GM19099 (cell line): ENCODE measurements around the gene ZCCHC14.

ENCODE experiments used
- POLR2A ChIP-seq: IDR thresholded peaks from 3 replicates; pipeline ENCODE4 v1.6.1; 2011; ENCODE audit warnings: low read depth; ENCODE audit not compliant: insufficient read length; ENCODE audit errors: extremely low read depth

Gene ZCCHC14

DNA sequence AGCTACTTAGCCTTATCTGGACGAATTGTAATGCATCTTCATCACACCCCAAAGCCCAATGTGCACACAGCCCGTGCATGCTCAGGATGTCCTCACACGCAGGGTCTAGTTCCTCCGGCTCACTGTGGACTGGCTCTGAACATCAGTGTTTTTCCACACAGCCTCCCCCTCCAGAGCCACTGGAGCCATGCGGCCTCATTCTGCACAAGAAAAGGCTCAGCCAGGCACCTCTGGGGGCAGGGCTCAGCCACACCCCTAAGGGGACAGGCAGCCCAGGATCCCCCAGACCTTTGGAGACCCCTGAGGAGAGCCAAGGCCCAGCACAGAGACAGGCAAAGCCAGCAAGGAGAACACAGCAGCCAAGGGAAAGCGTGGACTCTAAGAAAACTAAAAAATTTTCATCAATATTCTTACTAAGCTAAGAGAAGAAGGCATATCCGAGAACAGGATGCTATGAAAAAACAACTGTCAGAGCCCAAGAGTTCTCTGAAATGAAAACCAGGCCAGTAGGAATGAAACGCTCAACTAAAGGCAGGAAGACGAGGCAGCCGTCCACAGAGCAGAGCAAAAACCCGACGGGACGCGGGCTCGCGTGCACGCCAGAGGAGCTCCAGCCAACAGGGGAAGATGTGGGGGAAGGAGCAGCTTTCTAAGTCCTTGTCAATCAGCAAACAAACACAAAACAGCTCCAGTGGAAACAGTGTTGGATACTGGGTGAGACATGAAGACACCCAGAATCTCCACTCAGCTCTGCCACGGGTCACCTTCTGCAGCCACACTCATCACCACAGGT is 66.2 kb downstream of the ZCCHC14 start:
- no peak for TF ChIP-seq POLR2A

DNA sequence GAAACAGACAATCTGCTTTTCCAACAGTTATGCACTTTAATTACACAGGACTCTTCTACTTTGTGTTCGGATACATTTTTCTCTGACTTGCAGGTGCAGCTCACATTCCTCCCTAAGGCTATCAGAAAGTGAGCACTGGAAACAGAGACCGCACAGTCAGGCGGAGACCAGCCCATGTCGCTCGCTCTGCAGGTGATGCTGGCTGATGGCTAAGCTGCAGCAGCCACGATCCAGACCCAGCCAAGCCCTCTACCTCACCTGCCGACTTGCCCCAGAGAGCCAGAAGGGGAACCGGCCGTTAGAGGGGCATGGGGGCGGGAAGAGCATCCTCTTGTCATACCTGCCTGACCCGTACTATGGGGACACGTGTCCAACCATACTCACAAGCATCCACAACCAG is 66.9 kb downstream of the ZCCHC14 start:
- TF ChIP-seq POLR2A = no peak

DNA sequence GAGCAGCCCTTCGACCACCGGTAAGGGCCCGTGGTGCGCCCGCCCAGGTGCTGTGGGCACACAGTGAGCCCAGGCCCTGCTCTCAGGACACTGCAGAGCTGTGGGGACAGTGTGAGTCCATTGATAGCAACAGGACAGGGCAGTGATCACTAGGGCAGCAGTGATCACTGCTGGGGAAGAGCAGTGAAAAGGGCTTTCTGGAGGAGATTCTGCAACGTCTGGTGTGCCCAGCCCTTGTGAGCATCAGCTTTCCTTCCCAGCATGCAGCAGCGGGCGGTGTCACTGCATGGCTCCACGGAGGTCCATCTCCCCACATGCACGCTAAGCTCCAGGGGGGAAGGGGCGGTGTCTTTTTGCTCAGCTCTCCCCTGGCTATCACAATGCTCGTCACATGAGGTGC is 68.6 kb downstream of the ZCCHC14 start:
- TF ChIP-seq POLR2A = no peak

DNA sequence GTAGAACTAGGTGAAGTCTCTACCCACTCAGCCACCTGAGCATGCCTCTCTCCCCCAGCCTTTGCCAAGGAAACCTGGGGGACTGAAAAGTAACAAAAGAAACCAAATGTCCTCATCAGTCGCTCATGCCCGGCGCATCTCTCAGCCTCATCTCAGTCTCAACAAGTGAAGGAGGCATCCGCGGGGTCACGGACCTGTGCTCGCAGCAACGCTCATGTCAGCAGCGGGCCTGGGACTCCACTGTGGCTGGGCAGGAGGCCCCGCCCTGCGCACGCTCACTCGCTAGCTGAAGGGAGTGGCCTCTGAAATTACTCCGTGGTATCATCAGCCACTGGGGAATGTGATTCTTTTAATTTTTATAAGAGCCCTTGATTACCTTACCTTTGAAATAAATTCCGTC is 69.4 kb downstream of the ZCCHC14 start:
- TF ChIP-seq POLR2A = no peak

DNA sequence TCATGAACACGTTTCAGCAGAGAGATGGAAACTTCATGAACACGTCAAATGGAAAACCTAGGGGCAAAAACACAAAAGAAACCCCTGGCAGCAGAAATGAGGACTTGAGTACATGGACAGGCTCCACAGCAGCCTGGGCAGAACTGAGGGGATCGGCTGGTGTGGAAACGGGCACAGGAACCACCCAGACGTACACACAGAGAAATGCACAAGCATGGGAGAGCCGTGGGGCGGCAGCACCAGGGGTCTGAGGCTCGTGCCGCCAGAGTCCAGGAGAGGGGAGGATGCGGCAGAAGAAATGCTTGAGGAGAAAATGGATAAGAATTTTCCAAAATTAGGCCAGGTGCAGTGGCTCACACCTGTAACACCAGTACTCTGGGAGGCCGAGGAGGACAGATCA is 70.7 kb downstream of the ZCCHC14 start:
- no peak for TF ChIP-seq POLR2A

DNA sequence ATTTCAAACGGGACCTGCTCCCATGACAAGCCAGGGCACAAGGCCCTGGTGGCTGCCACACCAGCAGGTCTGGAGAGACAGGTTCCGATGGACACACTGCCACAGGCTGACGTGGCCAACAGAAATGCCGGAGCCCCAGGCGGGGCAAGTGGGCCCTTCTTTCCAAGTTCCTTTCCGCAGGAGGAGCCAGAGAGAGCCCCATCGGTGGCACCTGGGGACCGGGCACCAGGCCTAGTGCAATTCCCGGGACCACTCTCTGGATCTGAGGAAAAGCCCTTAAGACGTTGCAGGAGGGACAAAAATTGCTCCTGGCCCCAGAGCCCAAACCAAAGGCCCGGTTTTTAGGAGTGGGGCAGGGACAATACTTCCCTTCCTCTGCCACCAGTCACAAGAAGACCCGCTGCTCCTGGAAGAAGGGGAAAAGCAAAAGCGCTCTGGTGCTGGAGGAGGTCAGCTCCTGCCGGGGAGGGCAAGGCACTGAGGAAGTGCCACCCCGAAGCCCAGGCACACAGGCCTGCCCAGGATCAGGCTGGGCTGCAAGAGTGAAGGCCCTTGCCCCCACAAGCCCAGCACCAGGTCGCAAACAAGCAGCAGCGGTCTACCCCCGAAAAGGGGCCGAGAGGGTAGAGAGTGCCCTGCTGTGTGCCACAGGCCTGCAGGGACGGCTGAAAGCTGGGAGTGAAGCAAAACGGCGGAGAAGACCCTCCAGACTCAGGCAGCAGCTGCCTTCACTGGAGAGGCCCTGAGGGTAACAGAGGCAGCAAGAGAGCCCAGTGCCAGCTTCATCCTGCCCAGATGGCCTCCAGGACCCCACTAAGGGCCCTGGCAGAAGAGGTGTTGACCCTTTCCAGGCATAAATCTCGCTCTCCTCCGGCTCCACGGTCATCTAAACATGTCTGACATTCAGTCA is 71.6 kb downstream of the ZCCHC14 start:
- TF ChIP-seq POLR2A = no peak

DNA sequence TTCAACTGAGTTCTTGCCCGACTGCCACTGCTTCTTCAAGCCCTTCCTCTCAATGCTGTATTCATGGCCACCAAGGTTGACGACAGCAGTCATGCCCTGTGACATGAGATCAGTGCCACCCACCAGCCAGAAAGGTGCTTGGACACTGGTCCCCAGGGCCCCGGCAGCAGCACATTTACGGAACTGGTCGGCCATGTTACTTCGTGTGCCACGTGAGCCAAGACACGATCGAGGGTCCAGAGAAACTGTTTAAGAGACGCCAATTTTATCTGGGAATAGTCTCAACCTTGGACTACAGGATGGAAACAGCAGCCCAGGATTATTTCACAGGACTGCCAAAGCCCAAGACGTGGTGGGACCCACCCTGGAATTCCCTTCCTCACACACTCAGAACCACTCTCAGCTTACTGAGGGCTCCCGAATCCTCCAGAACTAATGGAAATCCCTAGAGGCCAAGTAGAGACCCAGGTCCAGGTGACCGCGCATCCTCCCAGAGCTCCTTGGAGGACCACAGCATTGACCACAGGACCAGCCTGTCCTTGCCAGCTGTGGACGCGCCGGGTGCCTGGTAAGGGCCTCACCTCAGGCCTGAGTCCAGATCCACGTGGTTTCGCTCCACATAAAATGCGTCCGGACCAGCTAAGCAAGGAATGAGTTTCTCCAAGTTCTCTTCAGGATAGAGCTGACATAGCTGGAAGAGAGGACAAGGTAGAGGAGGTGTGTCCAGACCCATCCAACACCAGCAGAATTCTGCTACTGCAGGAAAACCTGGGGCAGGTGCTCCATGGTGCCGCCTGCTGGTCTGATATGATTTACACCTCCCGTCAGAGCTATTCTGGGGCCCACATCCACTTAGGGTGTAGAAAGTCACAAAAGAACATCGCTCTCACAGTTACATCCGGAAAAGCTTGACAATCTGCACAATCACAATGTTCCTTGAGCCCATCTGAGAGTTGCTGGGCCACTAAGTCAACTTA is 72.5 kb downstream of the ZCCHC14 start:
- TF ChIP-seq POLR2A = no peak

DNA sequence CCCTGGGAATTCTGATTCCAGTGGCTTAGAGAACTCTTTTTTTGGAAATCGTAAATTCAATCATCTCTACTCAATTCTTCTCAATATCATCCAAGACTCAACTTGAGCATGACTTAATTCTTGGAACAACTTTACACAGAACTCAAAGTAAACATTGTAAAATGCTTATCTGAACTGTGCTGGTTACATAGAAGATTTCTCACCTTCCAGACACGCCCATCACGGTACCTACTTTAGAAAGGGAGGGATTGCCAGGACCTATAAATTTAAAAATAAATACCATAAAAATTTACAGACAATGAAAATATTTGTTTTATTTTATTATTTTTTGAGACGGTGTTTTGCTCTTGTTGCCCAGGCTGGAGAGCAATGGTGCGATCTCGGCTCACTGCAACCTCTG is 74.2 kb downstream of the ZCCHC14 start:
- TF ChIP-seq POLR2A = no peak

DNA sequence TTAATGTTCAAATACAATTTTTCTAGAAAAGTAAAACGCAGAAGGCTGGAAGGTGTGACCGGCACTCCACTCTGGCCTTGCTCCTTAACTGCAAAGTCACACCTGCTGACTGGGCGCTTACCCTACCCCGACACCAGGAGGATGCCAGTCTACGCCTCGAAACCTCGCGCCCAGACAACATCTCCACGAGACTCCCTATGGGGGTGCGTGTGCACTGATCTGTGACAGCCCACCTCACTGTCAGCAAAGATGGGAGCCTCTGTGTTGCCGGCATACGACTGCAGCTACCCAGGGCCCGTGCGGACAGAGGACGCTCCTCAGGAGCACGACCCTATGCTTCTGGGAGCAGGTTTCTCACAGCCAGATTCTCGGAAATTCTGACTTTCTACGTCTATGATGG is 74.6 kb downstream of the ZCCHC14 start:
- no peak for TF ChIP-seq POLR2A

DNA sequence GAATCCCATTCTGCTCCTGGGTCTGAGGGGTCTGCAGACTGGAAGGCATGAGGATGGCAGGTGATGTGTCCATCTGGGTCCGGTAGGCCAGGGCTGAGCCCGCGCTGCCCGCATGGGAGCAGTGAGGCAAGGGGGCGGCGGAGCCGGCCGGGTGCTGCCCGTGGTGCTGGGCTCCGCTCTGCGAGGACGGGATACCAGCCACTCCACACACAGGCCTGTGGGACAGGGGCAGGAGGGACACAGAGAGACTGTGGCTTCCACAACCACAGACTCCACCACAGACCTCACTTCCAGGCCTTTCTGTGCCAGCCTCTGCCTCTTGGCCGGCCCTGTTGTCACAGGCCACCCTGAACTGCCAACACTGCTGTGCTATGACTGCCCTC is 75.3 kb downstream of the ZCCHC14 start:
- no peak for TF ChIP-seq POLR2A

DNA sequence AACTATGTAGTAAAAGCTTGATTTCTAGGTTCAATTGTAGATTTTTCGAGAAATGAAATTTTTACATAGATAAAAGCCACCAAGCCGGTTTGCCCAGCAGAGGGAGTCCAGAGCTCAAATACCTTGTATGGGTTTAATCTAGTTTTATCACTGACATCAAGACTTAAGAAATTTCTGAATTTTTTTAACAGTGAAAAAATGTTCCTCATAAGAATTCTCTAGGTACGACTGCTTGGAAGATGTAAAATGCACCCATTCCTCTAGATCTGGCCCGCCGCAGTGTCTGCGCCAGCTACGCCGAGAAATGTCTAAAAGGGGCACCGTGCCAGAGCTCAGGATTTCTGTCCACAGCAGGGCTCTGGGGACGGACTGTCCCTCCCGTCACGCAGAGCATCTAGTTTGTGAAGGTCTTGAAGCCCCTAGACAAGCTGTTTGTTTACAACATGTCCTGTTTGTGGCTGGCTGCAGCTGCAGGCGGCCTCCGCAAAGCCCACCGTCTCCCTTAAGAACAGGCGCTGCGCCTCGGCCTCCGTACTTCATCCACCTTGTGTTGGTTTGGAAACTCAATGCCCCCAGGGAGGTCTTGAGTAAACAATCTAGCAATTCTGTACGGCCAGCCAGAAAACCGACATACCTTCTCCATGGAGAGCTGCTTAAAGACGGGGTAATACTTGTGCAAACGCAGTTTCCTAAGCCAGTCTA is 75.8 kb downstream of the ZCCHC14 start:
- TF ChIP-seq POLR2A = no peak

DNA sequence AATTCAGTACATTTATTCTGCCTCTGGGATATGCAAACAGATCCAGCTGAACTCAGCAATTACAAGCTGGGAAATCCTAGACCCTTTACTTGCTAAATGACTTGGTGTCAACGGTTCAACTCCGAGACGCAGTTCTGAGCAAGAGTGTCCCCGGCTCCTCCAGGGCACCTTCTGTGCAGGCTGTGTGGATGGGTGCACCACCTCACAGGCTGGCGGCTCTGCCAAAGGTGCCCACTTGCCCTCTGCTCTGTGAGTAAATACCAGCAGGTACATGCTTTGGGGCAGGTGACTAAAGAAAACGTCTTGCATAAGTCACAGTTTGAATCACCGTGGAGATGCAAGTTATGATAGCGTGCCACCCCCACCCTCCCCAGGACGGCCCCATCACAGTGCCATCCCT is 77.4 kb downstream of the ZCCHC14 start:
- no peak for TF ChIP-seq POLR2A

DNA sequence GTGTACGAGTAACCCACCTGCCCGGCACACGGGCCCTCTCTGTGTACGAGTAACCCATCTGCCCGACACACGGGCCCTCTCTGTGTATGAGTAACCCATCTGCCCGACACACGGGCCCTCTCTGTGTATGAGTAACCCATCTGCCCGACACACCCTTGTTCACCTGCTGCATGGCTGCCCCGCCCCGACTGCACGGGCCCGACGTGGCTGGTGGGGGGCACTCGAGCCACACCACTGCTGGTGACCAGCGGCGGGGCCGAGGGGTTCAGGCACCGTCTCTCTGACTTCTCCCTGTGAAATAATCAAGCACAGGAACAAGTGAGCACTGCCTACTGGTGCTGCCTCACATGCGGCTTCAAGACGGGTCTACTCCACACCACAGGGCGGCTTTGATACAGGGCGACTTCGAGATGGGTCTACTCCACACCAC is 78.6 kb downstream of the ZCCHC14 start:
- no peak for TF ChIP-seq POLR2A

DNA sequence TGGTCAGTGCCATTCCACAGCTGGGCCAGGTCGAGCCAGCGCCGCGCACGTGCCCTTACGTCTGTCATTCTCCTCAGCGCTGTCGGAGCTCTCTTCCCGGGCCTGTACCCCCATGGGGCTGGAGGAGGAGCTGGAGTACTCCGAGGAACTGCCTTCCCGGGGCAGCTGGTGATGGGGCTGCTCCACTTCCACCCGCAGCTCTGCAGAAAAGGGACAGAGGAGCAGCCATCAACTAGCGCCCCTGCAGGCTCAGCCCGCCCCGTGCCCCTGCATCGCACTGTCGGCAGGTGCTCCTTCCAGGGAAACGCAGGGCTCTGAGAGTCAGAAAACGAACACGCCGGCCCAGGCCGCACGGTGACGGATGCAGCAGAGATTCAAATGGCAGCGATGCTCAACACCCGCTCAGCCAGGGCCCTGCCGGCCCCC is 79.8 kb downstream of the ZCCHC14 start:
- no peak for TF ChIP-seq POLR2A
